GM12878 (cell line): Measurements from ENCODE around the gene ABT1. TPM values are rescaled to one million over a fixed set of nuclear protein-coding genes. Genes with fewer than 3 reads are reported as not detected.

ENCODE experiments used
- ATAC-seq: fragments of 200-7000 bp; cut with Tn5 transposase; 3 replicates; pipeline ENCODE4 v1.9.1; 2020; ENCODE audit warnings: mild to moderate bottlenecking, moderate library complexity
- BruUV-seq: library from RNA; stranded (reverse); fragments of 400-500 nt; replicated peaks from 2 replicates; lab custom pipeline; 2021; lab: Mats Ljungman, UMichigan
- CTCF ChIA-PET: fragments of 300-600 bp; sonication (Branson Sonifier 250); formaldehyde crosslinking; extraction: SDS; loops from one replicate; lab custom pipeline; 2021; ENCODE audit warnings: inconsistent platforms; lab: Yijun Ruan, JAX
- POLR2A ChIA-PET: fragments of 350-600 bp; formaldehyde crosslinking; extraction: SDS; loops from one replicate; lab custom pipeline; 2021; ENCODE audit warnings: inconsistent platforms; lab: Charles Lee
- RAD21 ChIA-PET: fragments of 300-600 bp; sonication (Branson Sonifier 250); formaldehyde crosslinking; loops from one replicate; lab custom pipeline; 2023; ENCODE audit warnings: antibody characterized with exemption; ENCODE audit not compliant: unreplicated experiment; lab: Charles Lee
- SMC1A ChIA-PET: fragments of 300-600 bp; sonication (Branson Sonifier 250); formaldehyde crosslinking; loops from one replicate; lab custom pipeline; 2023; ENCODE audit not compliant: unreplicated experiment, uncharacterized antibody; lab: Charles Lee
- DNase-seq: peaks from one replicate; pipeline ENCODE4 v3.0.0-alpha.2; 2011; ENCODE audit warnings: low read depth, low spot score
- FAIRE-seq: peaks from 3 replicates; lab custom pipeline; 2011; peaks lifted over from hg19 to GRCh38; lab: Jason Lieb, UNC
- H2AFZ ChIP-seq: 2 replicates; pipeline ENCODE4 v1.6.0; 2011; ENCODE audit warnings: low read depth, low read length, control low read depth; ENCODE audit not compliant: control insufficient read depth
- H3K27ac ChIP-seq: 2 replicates; pipeline ENCODE4 v1.5.1; 2011; ENCODE audit warnings: control low read depth; ENCODE audit not compliant: control insufficient read depth, insufficient read depth
- H3K27me3 ChIP-seq, 2 experiments: replicated peaks in 1 of 2; 2 replicates each; pipeline versions ENCODE4 v1.6.0 to v1.6.1; 2011; ENCODE audit warnings: low read length in 1 of 2; ENCODE audit not compliant: control insufficient read depth in 2 of 2, insufficient read depth in 2 of 2
- H3K36me3 ChIP-seq, 2 experiments: 2 replicates each; pipeline ENCODE4 v1.5.1; 2011; ENCODE audit warnings: low read length in 1 of 2; ENCODE audit not compliant: control insufficient read depth in 2 of 2, insufficient read depth in 2 of 2
- H3K4me1 ChIP-seq: 2 replicates; pipeline ENCODE4 v1.6.1; 2011; ENCODE audit warnings: mild to moderate bottlenecking, low read length, moderate library complexity, mixed read lengths; ENCODE audit not compliant: control insufficient read depth, insufficient read depth
- H3K4me2 ChIP-seq: 2 replicates; pipeline ENCODE4 v1.6.0; 2011; ENCODE audit warnings: control low read depth; ENCODE audit not compliant: control insufficient read depth, insufficient read depth
- H3K4me3 ChIP-seq: fragments of 200-600 bp; sonication (generic); 2 replicates; pipeline ENCODE4 v1.5.1; 2016
- H3K79me2 ChIP-seq: 2 replicates; pipeline ENCODE4 v1.6.0; 2011; ENCODE audit warnings: low read length; ENCODE audit not compliant: control insufficient read depth, insufficient read depth
- H3K9ac ChIP-seq: 2 replicates; pipeline ENCODE4 v1.8.0; 2011; ENCODE audit warnings: low read length, control low read depth, mixed read lengths; ENCODE audit not compliant: control insufficient read depth, insufficient read depth
- H3K9me3 ChIP-seq: replicated peaks from 3 replicates; pipeline ENCODE4 v1.5.1; 2011; ENCODE audit warnings: mild to moderate bottlenecking, low read length; ENCODE audit not compliant: control insufficient read depth, insufficient read depth
- H4K20me1 ChIP-seq: 2 replicates; pipeline ENCODE4 v1.6.0; 2011; ENCODE audit not compliant: control insufficient read depth, insufficient read depth
- GATAD2B ChIP-seq: fragments of 450-650 bp; conservative IDR thresholded peaks from 2 replicates; pipeline ENCODE4 v1.6.1; 2017; ENCODE audit warnings: low read depth, mild to moderate bottlenecking, moderate library complexity
- KDM1A ChIP-seq: fragments of 200-600 bp; sonication (generic); IDR thresholded peaks from 2 replicates; pipeline ENCODE4 v1.6.1; 2016; ENCODE audit warnings: borderline replicate concordance
- NFYB ChIP-seq: IDR thresholded peaks from 2 replicates; pipeline ENCODE4 v1.6.1; 2011; ENCODE audit warnings: low read depth, mild to moderate bottlenecking, low read length, improper control_type of control experiment, moderate library complexity; ENCODE audit not compliant: insufficient read depth
- TBL1XR1 ChIP-seq: IDR thresholded peaks from 2 replicates; pipeline ENCODE4 v1.6.1; 2012; ENCODE audit warnings: low read depth, low read length, improper control_type of control experiment
- WGBS: methylation state at CpG from one replicate; pipeline ENCODE4 v1.1.6; 2016; ENCODE audit warnings: low lambda C conversion rate; ENCODE audit not compliant: insufficient replicate concordance, insufficient coverage; ENCODE audit errors: missing lambda C conversion rate; 5-methylcytosine and 5-hydroxymethylcytosine counted together
- in situ Hi-C: fragments of 300-500 bp; cut with MboI; formaldehyde crosslinking; loops from 9 replicates; pipeline ENCODE4 v1.14.3; 2018; ENCODE audit warnings: mixed read lengths
- intact Hi-C: fragments of 100-400 bp; cut with micrococcal nuclease; formaldehyde crosslinking; loops from one replicate; pipeline ENCODE4 v1.14.2; 2022; ENCODE audit not compliant: unreplicated experiment
- polyA plus RNA-seq, 11 experiments: library from polyadenylated mRNA; depleted of rRNA in 4 of 11; unstranded in 6 of 11; stranded (reverse) in 5 of 11; fragments of >200 nt; fragmentation: Nextera tagmentation in 4 of 11; fragmentation: Illumina TruSeq in 1 of 11; extraction: Ambion mirVana in 4 of 11; extraction: Trizol in 1 of 11; gene quantifications; 1 replicate in 1 of 11; 2 replicates in 10 of 11; pipeline versions ENCODE4 v1.2.1 to v1.2.3, GENCODE V29; 2011 to 2016; ENCODE audit warnings: inconsistent platforms in 2 of 11, missing spikeins in 2 of 11, low read depth in 1 of 11
- total RNA-seq, 4 experiments: library from RNA; depleted of rRNA in 3 of 4; stranded (reverse); fragments of >200 nt in 3 of 4; fragmentation: Illumina TruSeq in 1 of 4; extraction: Trizol in 1 of 4; gene quantifications; 2 replicates each; pipeline versions ENCODE4 v1.2.1 to v1.2.3, GENCODE V29; 2013 to 2021
- TF ChIP-seq, protein P1 (sequence below): fragments of 450-650 bp; IDR thresholded peaks from 2 replicates; pipeline ENCODE4 v1.6.1; 2017; ENCODE audit warnings: low read depth, mild to moderate bottlenecking, moderate library complexity
- TF ChIP-seq, protein P2 (sequence below): fragments of 450-650 bp; IDR thresholded peaks from 2 replicates; pipeline ENCODE4 v1.6.1; 2018; ENCODE audit warnings: borderline replicate concordance, mild to moderate bottlenecking; ENCODE audit not compliant: partially characterized antibody

ABT1 gene
- total and polyA plus RNA-seq, 10 of the 15 experiments (the other 5 are each of a cell fraction or from before 2014, with no cell fraction given), result 8.4 to 43.5 (median 28.2) TPM

DNA sequence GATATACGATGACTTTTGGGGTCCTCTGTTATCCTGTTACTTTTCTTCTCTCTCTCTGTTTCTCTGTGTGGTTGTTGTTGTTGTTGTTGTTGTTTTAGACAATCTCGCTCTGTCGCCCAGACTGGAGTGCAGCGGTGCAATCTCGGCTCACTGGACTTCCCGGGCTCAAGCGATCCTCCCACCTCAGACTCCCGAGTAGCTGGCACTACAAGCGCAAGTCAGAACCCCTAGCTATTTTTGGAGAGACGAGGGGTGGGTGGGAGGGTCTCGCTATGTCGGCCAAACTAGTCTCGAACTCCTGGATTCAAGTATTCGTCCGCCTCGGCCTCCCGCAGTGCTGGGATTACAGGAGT, 19.1 kb upstream of the ABT1 start:
- Histone ChIP-seq H3K36me3 (no peaks in the 10 kb centered on the region), H3K79me2 (no peaks in the 10 kb centered on the region), H3K27me3 (no peaks in the 10 kb centered on the region), H3K4me1 (peaks cover 9% of the 10 kb centered on the region), H4K20me1 (no peaks in the 10 kb centered on the region), H3K4me2 (peak overlapping the region; percentile 92), H3K27ac (no peak overlapping the region), H3K9ac (peak overlapping the region; percentile 39; the same call in 1 of the 2 replicates)
- ChIA-PET RAD21 (interaction anchor here (0.7 to 8.8 kb wide), 3 partner anchors 8 to 45 kb away, joined by 3 to 64 read pairs (median 5); partner anchors contain the start of gene ABT1), POLR2A (interaction anchor here (1.2 to 1.4 kb wide), 4 partner anchors 12 to 243 kb away, joined by 4 to 8 read pairs (median 6); no protein-coding TSS in a partner anchor)
- in situ Hi-C loops, result no loop called here
- intact Hi-C loops, result no loop called here
- no TSS peak for BruUV-seq
- 51% methylated on average over 17 of the region's 17 CpGs for WGBS
- no peak for ATAC-seq
- FAIRE-seq, result no peak
- TF ChIP-seq NFYB (no peak), GATAD2B (0 out of 2 replicates have a peak, but pooled peaks have one; percentile 8), KDM1A (no peak), TBL1XR1 (no peak)
- TF ChIP-seq, protein P1, sequence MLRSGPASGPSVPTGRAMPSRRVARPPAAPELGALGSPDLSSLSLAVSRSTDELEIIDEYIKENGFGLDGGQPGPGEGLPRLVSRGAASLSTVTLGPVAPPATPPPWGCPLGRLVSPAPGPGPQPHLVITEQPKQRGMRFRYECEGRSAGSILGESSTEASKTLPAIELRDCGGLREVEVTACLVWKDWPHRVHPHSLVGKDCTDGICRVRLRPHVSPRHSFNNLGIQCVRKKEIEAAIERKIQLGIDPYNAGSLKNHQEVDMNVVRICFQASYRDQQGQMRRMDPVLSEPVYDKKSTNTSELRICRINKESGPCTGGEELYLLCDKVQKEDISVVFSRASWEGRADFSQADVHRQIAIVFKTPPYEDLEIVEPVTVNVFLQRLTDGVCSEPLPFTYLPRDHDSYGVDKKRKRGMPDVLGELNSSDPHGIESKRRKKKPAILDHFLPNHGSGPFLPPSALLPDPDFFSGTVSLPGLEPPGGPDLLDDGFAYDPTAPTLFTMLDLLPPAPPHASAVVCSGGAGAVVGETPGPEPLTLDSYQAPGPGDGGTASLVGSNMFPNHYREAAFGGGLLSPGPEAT, result no peak
- TF ChIP-seq, protein P2, sequence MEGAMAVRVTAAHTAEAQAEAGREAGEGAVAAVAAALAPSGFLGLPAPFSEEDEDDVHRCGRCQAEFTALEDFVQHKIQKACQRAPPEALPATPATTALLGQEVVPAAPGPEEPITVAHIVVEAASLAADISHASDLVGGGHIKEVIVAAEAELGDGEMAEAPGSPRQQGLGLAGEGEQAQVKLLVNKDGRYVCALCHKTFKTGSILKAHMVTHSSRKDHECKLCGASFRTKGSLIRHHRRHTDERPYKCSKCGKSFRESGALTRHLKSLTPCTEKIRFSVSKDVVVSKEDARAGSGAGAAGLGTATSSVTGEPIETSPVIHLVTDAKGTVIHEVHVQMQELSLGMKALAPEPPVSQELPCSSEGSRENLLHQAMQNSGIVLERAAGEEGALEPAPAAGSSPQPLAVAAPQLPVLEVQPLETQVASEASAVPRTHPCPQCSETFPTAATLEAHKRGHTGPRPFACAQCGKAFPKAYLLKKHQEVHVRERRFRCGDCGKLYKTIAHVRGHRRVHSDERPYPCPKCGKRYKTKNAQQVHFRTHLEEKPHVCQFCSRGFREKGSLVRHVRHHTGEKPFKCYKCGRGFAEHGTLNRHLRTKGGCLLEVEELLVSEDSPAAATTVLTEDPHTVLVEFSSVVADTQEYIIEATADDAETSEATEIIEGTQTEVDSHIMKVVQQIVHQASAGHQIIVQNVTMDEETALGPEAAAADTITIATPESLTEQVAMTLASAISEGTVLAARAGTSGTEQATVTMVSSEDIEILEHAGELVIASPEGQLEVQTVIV, result no peak
- TF ChIP-seq, all 136 proteins: peak for 1
- Histone ChIP-seq H2AFZ (peak overlapping the region; percentile 87), H3K9me3 (peaks cover 8% of the 10 kb centered on the region; the same call in 2 of the 3 replicates), H3K4me3 (peak overlapping the region; percentile 54; the same call in 1 of the 2 replicates)
- SMC1A ChIA-PET, result interaction anchor here (1.5 to 11.6 kb wide), 3 partner anchors 9 to 294 kb away, joined by 4 to 170 read pairs (median 4); partner anchors contain the start of gene ABT1
- DNase-seq, result no peak
- CTCF ChIA-PET, result interaction anchor here (1.1 to 13.0 kb wide), 3 partner anchors 15 to 402 kb away, joined by 3 to 267 read pairs (median 4); partner anchors contain the start of gene ABT1
